H9 (cell line): ENCODE measurements around the gene NEB. TPM values are rescaled to one million over a fixed set of nuclear protein-coding genes. Genes with fewer than 3 reads are reported as not detected.

ENCODE experiments used
- DNase-seq: peaks from one replicate; pipeline ENCODE4 v3.0.0-alpha.2; 2017
- H2AFZ ChIP-seq: one replicate; pipeline ENCODE4 v1.6.1; 2013; ENCODE audit warnings: mild to moderate bottlenecking, low read length, control low read depth, moderate library complexity
- H2AK5ac ChIP-seq: 2 replicates; pipeline ENCODE4 v1.6.1; 2013; ENCODE audit warnings: low read length, control low read depth, mixed read lengths; ENCODE audit not compliant: insufficient read length
- H2BK120ac ChIP-seq: one replicate; pipeline ENCODE4 v1.6.1; 2013; ENCODE audit warnings: low read depth, mild to moderate bottlenecking, low read length, control low read depth, inconsistent platforms; ENCODE audit not compliant: poor library complexity, severe bottlenecking
- H2BK12ac ChIP-seq: 2 replicates; pipeline ENCODE4 v1.6.1; 2013; ENCODE audit warnings: low read length, control low read depth, mixed read lengths, low read depth; ENCODE audit not compliant: insufficient read length
- H2BK15ac ChIP-seq: 2 replicates; pipeline ENCODE4 v1.6.1; 2013; ENCODE audit warnings: low read depth, low read length, control low read depth
- H2BK20ac ChIP-seq: one replicate; pipeline ENCODE4 v1.6.1; 2013; ENCODE audit warnings: low read depth, mild to moderate bottlenecking, low read length, control low read depth, inconsistent platforms; ENCODE audit not compliant: poor library complexity, severe bottlenecking
- H2BK5ac ChIP-seq: 2 replicates; pipeline ENCODE4 v1.6.1; 2013; ENCODE audit warnings: low read length, control low read depth, mixed read lengths; ENCODE audit not compliant: insufficient read length
- H3K14ac ChIP-seq: 2 replicates; pipeline ENCODE4 v1.6.1; 2013; ENCODE audit warnings: low read length, control low read depth; ENCODE audit not compliant: insufficient read depth
- H3K18ac ChIP-seq: 2 replicates; pipeline ENCODE4 v1.6.1; 2013; ENCODE audit warnings: low read depth, mild to moderate bottlenecking, mixed read lengths, low read length, control low read depth; ENCODE audit not compliant: insufficient read length
- H3K23ac ChIP-seq: 2 replicates; pipeline ENCODE4 v1.6.1; 2013; ENCODE audit warnings: low read length, control low read depth, mixed read lengths, low read depth; ENCODE audit not compliant: insufficient read length
- H3K23me2 ChIP-seq: 2 replicates; pipeline ENCODE4 v1.6.1; 2013; ENCODE audit warnings: low read depth, mild to moderate bottlenecking, mixed read lengths, low read length, control low read depth; ENCODE audit not compliant: insufficient read length, poor library complexity, severe bottlenecking
- H3K27ac ChIP-seq: 2 replicates; pipeline ENCODE4 v1.5.1; 2013; ENCODE audit warnings: low read length, control low read depth, mixed read lengths, low read depth; ENCODE audit not compliant: insufficient read length
- H3K27me3 ChIP-seq: 2 replicates; pipeline ENCODE4 v1.6.1; 2013; ENCODE audit warnings: low read length, control low read depth, inconsistent platforms; ENCODE audit not compliant: insufficient read depth
- H3K4ac ChIP-seq: 2 replicates; pipeline ENCODE4 v1.6.1; 2013; ENCODE audit warnings: low read depth, mild to moderate bottlenecking, control low read depth, inconsistent platforms, low read length, moderate library complexity
- H3K4me1 ChIP-seq: 2 replicates; pipeline ENCODE4 v1.6.1; 2013; ENCODE audit warnings: low read length, control low read depth, inconsistent platforms; ENCODE audit not compliant: insufficient read depth
- H3K4me2 ChIP-seq: 2 replicates; pipeline ENCODE4 v1.6.1; 2013; ENCODE audit warnings: low read length, control low read depth, mixed read lengths; ENCODE audit not compliant: insufficient read length, insufficient read depth
- H3K56ac ChIP-seq: 2 replicates; pipeline ENCODE4 v1.6.1; 2013; ENCODE audit warnings: low read depth, mild to moderate bottlenecking, mixed read lengths, low read length, control low read depth; ENCODE audit not compliant: insufficient read length
- H3K79me1 ChIP-seq: 2 replicates; pipeline ENCODE4 v1.6.1; 2013; ENCODE audit warnings: low read depth, mild to moderate bottlenecking, moderate library complexity, low read length, control low read depth, inconsistent platforms; ENCODE audit not compliant: insufficient read depth, poor library complexity, severe bottlenecking
- H3K79me2 ChIP-seq: 2 replicates; pipeline ENCODE4 v1.6.1; 2013; ENCODE audit warnings: low read length, control low read depth, inconsistent platforms; ENCODE audit not compliant: insufficient read depth
- H3K9ac ChIP-seq: 2 replicates; pipeline ENCODE4 v1.6.1; 2013; ENCODE audit warnings: low read length, control low read depth, mixed read lengths; ENCODE audit not compliant: insufficient read length; ENCODE audit errors: extremely low read depth
- H3K9me3 ChIP-seq: one replicate; pipeline ENCODE4 v1.6.1; 2013; ENCODE audit warnings: low read depth, low read length, inconsistent platforms; ENCODE audit not compliant: control insufficient read depth
- H3T11ph ChIP-seq: one replicate; pipeline ENCODE4 v1.6.1; 2013; ENCODE audit warnings: mild to moderate bottlenecking, low read length, control low read depth, inconsistent platforms
- H4K20me1 ChIP-seq: one replicate; pipeline ENCODE4 v1.6.1; 2013; ENCODE audit not compliant: control insufficient read depth, insufficient read length, insufficient read depth
- H4K5ac ChIP-seq: 2 replicates; pipeline ENCODE4 v1.6.1; 2013; ENCODE audit warnings: low read depth, mild to moderate bottlenecking, mixed read lengths, low read length, control low read depth; ENCODE audit not compliant: insufficient read length
- H4K8ac ChIP-seq: replicated peaks from 2 replicates; pipeline ENCODE4 v1.6.1; 2013; ENCODE audit warnings: low read length, control low read depth, mixed read lengths, low read depth; ENCODE audit not compliant: insufficient read length
- H4K91ac ChIP-seq: 2 replicates; pipeline ENCODE4 v1.6.1; 2013; ENCODE audit warnings: low read depth, mild to moderate bottlenecking, moderate library complexity, mixed read lengths, low read length, control low read depth; ENCODE audit not compliant: insufficient read length
- H3K27ac Mint-ChIP-seq, 3 experiments: 2 replicates in 2 of 3; 3 replicates in 1 of 3; pipeline ENCODE4 v1.8.0; 2020 to 2021; ENCODE audit warnings: mixed read lengths in 3 of 3, mild to moderate bottlenecking in 1 of 3, moderate library complexity in 1 of 3
- H3K27me3 Mint-ChIP-seq: 2 replicates; pipeline ENCODE4 v1.8.0; 2021; ENCODE audit warnings: low read depth, mild to moderate bottlenecking, moderate library complexity, mixed read lengths
- H3K36me3 Mint-ChIP-seq, 3 experiments: 2 replicates in 2 of 3; 3 replicates in 1 of 3; pipeline ENCODE4 v1.8.0; 2020 to 2021; ENCODE audit warnings: low read depth in 3 of 3, mixed read lengths in 3 of 3; ENCODE audit not compliant: insufficient read depth in 1 of 3
- H3K4me1 Mint-ChIP-seq, 2 experiments: 2 replicates each; pipeline ENCODE4 v1.8.0; 2020; ENCODE audit warnings: mixed read lengths in 2 of 2
- H3K4me3 Mint-ChIP-seq, 2 experiments: 2 replicates in 1 of 2; 3 replicates in 1 of 2; pipeline ENCODE4 v1.8.0; 2020 to 2021; ENCODE audit warnings: mild to moderate bottlenecking in 2 of 2, mixed read lengths in 2 of 2, moderate library complexity in 1 of 2
- H3K9me3 Mint-ChIP-seq, 2 experiments: 2 replicates in 1 of 2; 3 replicates in 1 of 2; pipeline ENCODE4 v1.8.0; 2020; ENCODE audit warnings: mild to moderate bottlenecking in 2 of 2, mixed read lengths in 2 of 2, moderate library complexity in 1 of 2
- WGBS: extraction: QIAGEN DNeasy Blood & Tissue Kit; methylation state at CpG from one replicate; pipeline ENCODE4 v1.1.7; 2013; ENCODE audit warnings: missing lambda C conversion rate, low lambda C conversion rate, mixed read lengths; ENCODE audit not compliant: insufficient read length; ENCODE audit errors: extremely low coverage; 5-methylcytosine and 5-hydroxymethylcytosine counted together
- total RNA-seq: library from RNA; stranded (reverse); gene quantifications from 2 replicates; pipeline ENCODE4 v1.2.1, GENCODE V29; 2021
- TF ChIP-seq, protein P1 (sequence below): fragments of 200-600 bp; sonication (generic); conservative IDR thresholded peaks from 3 replicates; pipeline ENCODE4 v1.8.0; 2021; ENCODE audit warnings: antibody characterized with exemption, mild to moderate bottlenecking

NEB gene
- total RNA-seq, 1 experiment from 2014 or later: 0.98 TPM

- H2BK20ac ChIP-seq: no peak overlapping the region
- no peak overlapping the region for H2BK15ac ChIP-seq
- no peaks in the 10 kb centered on the region for H3K23me2 ChIP-seq
- H2BK5ac ChIP-seq: no peak overlapping the region
- no peaks in the 10 kb centered on the region for H3K9me3 Mint-ChIP-seq
- H2BK12ac ChIP-seq: no peak overlapping the region
- H3K79me1 ChIP-seq: no peaks in the 10 kb centered on the region
- H3T11ph ChIP-seq: no peak overlapping the region
- H3K56ac ChIP-seq: no peak overlapping the region
- no peak overlapping the region for H3K4me3 Mint-ChIP-seq
- WGBS: no CpG with 5 or more reads among the region's 3 CpGs
- no peak overlapping the region for H2AFZ ChIP-seq
- H3K4me1 Mint-ChIP-seq: peaks cover 0 to 6% of the 10 kb centered on the region in 2 experiments; a peak in 3 of 4 replicates
- no peaks in the 10 kb centered on the region for H3K4me1 ChIP-seq
- H3K9ac ChIP-seq: no peak overlapping the region
- H3K36me3 Mint-ChIP-seq: no peaks in the 10 kb centered on the region
- no peaks in the 10 kb centered on the region for H3K79me2 ChIP-seq
- no peaks in the 10 kb centered on the region for H4K20me1 ChIP-seq
- no peaks in the 10 kb centered on the region for H3K9me3 ChIP-seq
- H3K4me2 ChIP-seq: no peak overlapping the region
- no peak overlapping the region for H2BK120ac ChIP-seq
- no peak overlapping the region for H3K23ac ChIP-seq
- no peak overlapping the region for H2AK5ac ChIP-seq
- H4K5ac ChIP-seq: no peak overlapping the region
- no peaks in the 10 kb centered on the region for H3K27me3 Mint-ChIP-seq
- no peak overlapping the region for H3K27ac ChIP-seq
- no peaks in the 10 kb centered on the region for H3K27me3 ChIP-seq
- H3K27ac Mint-ChIP-seq: no peak overlapping the region
- H4K8ac ChIP-seq: no peak overlapping the region
- TF ChIP-seq, protein P1, sequence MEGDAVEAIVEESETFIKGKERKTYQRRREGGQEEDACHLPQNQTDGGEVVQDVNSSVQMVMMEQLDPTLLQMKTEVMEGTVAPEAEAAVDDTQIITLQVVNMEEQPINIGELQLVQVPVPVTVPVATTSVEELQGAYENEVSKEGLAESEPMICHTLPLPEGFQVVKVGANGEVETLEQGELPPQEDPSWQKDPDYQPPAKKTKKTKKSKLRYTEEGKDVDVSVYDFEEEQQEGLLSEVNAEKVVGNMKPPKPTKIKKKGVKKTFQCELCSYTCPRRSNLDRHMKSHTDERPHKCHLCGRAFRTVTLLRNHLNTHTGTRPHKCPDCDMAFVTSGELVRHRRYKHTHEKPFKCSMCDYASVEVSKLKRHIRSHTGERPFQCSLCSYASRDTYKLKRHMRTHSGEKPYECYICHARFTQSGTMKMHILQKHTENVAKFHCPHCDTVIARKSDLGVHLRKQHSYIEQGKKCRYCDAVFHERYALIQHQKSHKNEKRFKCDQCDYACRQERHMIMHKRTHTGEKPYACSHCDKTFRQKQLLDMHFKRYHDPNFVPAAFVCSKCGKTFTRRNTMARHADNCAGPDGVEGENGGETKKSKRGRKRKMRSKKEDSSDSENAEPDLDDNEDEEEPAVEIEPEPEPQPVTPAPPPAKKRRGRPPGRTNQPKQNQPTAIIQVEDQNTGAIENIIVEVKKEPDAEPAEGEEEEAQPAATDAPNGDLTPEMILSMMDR: no peak
- no peak overlapping the region for H3K4ac ChIP-seq
- DNase-seq: no peak
- H4K91ac ChIP-seq: no peak overlapping the region
- H3K18ac ChIP-seq: no peak overlapping the region
- H3K14ac ChIP-seq: no peak overlapping the region
Measured at GRCh38 chr2:151654085-151654484, 80.2 kb downstream of the NEB start.
